AG04449 (cell line): ENCODE results near the gene DBF4B.

Experiments
- CTCF ChIA-PET: fragments of 350-600 bp; formaldehyde crosslinking; extraction: SDS; loops from one replicate; lab custom pipeline; 2021; ENCODE audit warnings: antibody characterized with exemption; lab: Yijun Ruan, JAX
- POLR2A ChIA-PET: fragments of 400-600, 350-600 bp; formaldehyde crosslinking; extraction: SDS; loops from one replicate; lab custom pipeline; 2020; ENCODE audit warnings: antibody characterized with exemption, inconsistent platforms; lab: Yijun Ruan, JAX
- DNase-seq: peaks from one replicate; pipeline ENCODE4 v3.0.0-alpha.2; 2010; ENCODE audit warnings: low read depth, low spot score
- H3K4me3 ChIP-seq: 2 replicates; pipeline ENCODE4 v1.5.1; 2011; ENCODE audit warnings: low read depth, mild to moderate bottlenecking, control low read depth, low read length
- CTCF ChIP-seq: IDR thresholded peaks from one replicate; pipeline ENCODE4 v1.5.1; 2011; ENCODE audit warnings: mild to moderate bottlenecking, moderate library complexity, low read length, control low read depth, inconsistent platforms; ENCODE audit not compliant: insufficient read depth; ENCODE audit errors: missing control alignments

Gene DBF4B

GRCh38 chr17:44780845-44781480 lies 72.5 kb downstream of the DBF4B start:
- POLR2A ChIA-PET, result no interaction called here
- TF ChIP-seq CTCF, result no peak
- no peak overlapping the region for H3K4me3 ChIP-seq
- no peak for DNase-seq
- CTCF ChIA-PET, result interaction anchor here (0.6 to 18.3 kb wide), 15 partner anchors 19 to 354 kb away, joined by 3 to 823 read pairs (median 15); partner anchors contain the start of genes ACBD4, EFTUD2 and HIGD1B

- TF ChIP-seq CTCF, result no peak
Measured at GRCh38 chr17:44781551-44782325, 73.3 kb downstream of the DBF4B start.

GRCh38 chr17:44782326-44782850 lies 73.9 kb downstream of the DBF4B start:
- no peak for DNase-seq
- no peak for TF ChIP-seq CTCF
- POLR2A ChIA-PET, result no interaction called here
- CTCF ChIA-PET, result interaction anchor here (0.6 to 18.3 kb wide), 7 partner anchors 18 to 238 kb away, joined by 3 to 823 read pairs (median 78); no protein-coding TSS in a partner anchor
- no peak overlapping the region for H3K4me3 ChIP-seq

More at GRCh38 chr17:44781551-44782325, 73.3 kb downstream of the DBF4B start:
- H3K4me3 ChIP-seq, result no peak overlapping the region
- DNase-seq, result no peak
- ChIA-PET POLR2A (no interaction called here), CTCF (interaction anchor here (0.6 to 18.3 kb wide), 10 partner anchors 18 to 238 kb away, joined by 3 to 823 read pairs (median 14); no protein-coding TSS in a partner anchor)

GRCh38 chr17:44785921-44786320 lies 77.5 kb downstream of the DBF4B start:
- H3K4me3 ChIP-seq, result no peak overlapping the region
- no peak for TF ChIP-seq CTCF
- no peak for DNase-seq
- ChIA-PET CTCF (interaction anchor here (1.6 to 18.0 kb wide), 4 partner anchors 9 to 76 kb away, joined by 7 to 823 read pairs (median 95); no protein-coding TSS in a partner anchor), POLR2A (no interaction called here)

- POLR2A ChIA-PET, result no interaction called here
- no peak for TF ChIP-seq CTCF
- CTCF ChIA-PET, result interaction anchor here (1.5 to 18.0 kb wide), 4 partner anchors 8 to 92 kb away, joined by 6 to 823 read pairs (median 99); no protein-coding TSS in a partner anchor
- no peak overlapping the region for H3K4me3 ChIP-seq
- no peak for DNase-seq
Measured at GRCh38 chr17:44786551-44787081, 78.2 kb downstream of the DBF4B start.
